ENCODE measurements around the gene ENOX1.

Gene ENOX1

DNA sequence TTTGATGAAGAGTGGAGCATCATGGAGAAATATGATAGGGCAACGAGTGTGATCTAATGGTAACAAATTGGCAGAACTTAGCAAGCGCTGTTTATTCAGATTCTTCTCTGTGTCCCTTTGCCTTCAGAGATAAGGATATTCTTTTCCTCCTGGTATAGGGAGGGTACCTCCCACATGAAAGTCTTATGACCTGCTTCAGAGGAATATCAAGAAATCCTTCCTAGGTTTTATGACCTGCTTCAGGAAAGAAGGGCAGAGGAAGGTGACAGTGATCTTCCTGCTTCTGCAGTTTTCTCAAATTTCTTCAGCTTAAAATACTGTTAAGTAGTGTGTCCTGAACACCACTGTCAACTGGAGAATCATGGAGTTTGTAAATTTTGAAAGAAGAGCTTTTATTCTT, 619.0 kb downstream of the ENOX1 start:
- DNase-seq = no peak

DNA sequence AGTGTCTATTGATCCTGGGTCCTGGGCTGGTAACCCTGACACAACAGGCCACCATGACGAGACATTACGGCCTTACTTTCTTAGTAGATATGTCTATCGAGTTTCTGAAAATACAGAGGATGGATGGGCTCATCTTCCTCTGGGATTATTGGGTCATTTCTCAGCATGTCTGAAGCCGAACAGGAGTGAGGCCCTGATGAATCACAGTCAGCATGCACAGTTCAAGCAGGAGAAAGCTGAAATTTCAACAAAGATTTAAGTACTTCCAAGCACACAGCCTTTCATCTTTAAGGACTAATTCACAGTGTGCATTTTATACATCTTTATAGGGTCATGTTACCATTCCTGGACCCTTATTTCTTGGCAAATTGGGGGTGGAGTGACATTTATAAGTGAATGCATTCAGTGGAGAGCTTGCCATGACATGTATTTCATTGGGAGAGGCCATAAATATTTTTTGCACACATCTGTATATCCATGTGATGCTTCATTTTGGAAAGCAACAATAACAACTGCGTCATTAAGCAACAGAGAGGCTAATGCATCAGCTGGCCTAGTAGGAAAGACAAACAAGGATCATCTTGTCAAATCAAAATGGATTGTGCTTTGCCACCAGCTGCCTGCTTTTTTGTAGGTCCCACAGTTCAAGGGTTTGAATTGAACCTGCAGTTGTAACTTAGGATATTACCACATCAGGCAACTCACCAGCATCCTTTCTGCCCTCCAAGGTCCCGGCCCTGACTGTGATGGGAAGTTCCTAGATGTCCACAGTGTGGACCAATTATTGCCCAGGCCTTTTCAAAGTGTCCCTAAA, 619.9 kb downstream of the ENOX1 start:
- DNase-seq = no peak
